Smooth muscle cell of the umbilical artery (primary cell): Measurements from ENCODE around the gene A3GALT2. TPM values are rescaled to one million over a fixed set of nuclear protein-coding genes. Genes with fewer than 3 reads are reported as not detected.

Experiments
- total RNA-seq: library from RNA; depleted of rRNA; stranded (reverse); fragments of >200 nt; gene quantifications from 2 replicates; pipeline ENCODE4 v1.2.3, GENCODE V29; 2014

A3GALT2 gene
- not detected in 2 replicates for total RNA-seq

DNA sequence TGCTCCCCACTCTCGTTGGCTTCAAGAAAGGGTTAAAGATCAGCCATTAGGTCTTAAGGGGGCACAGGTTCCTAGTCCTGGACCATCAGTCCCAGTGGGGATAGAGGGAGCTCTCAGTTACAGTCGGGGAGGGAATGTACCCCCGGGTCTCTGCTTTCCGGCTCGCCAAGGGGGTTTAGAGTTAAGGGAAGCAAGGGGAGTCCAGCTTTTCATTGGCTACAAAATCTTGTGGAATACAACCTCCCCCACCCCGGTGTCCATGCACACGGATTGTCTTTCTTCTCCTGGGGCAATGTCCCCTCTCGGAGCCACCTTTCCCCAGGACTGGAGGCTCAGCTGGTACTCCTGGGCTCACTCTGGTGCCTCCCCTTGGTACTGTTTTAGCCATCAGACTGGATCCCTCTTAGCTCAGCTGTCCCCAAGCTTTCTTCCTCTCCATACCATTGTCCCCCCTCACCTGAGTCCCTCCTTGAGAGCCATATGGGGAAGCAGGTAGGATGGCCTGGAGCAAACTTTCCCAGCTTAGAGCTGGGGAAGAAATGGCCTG is at the start of gene A3GALT2:
A3GALT2 (minus strand) TSS at position 480 of the 547 bp plus-strand sequence; CDS start at position 480, 0 bp downstream.

Other genes with a start within 250 kb of the A3GALT2 start
- gene AZIN2, start 239.9 kb downstream of the A3GALT2 start, total RNA-seq: 7.2 and 30.3 TPM in 2 replicates
- 5.0 and 7.4 TPM in 2 replicates for gene TRIM62, start 139.1 kb downstream of the A3GALT2 start, total RNA-seq
- gene ZNF362, start 64.6 kb downstream of the A3GALT2 start, total RNA-seq: 4.3 and 5.3 TPM in 2 replicates
- gene PHC2, start 110.0 kb upstream of the A3GALT2 start, total RNA-seq: 65.6 and 137 TPM in 2 replicates
- 13.3 and 15.1 TPM in 2 replicates for gene ZSCAN20, start 151.5 kb upstream of the A3GALT2 start, total RNA-seq